HEK293T (cell line): ENCODE results near the gene NUDT4.

ENCODE experiments used
- CTCF ChIA-PET: fragments of 350-600 bp; formaldehyde crosslinking; extraction: SDS; loops from one replicate; lab custom pipeline; 2021; ENCODE audit warnings: antibody characterized with exemption, inconsistent platforms; lab: Yijun Ruan, JAX
- POLR2A ChIA-PET: fragments of 350-600 bp; formaldehyde crosslinking; extraction: SDS; loops from one replicate; lab custom pipeline; 2020; ENCODE audit warnings: antibody characterized with exemption, inconsistent platforms; lab: Yijun Ruan, JAX
- DNase-seq: peaks from one replicate; pipeline ENCODE4 v3.0.0; 2012; ENCODE audit warnings: mixed read lengths; ENCODE audit errors: extremely low spot score
- ARNT ChIP-seq: fragments of 450-650 bp; IDR thresholded peaks from 2 replicates; pipeline ENCODE4 v1.6.1; 2017; ENCODE audit warnings: mild to moderate bottlenecking
- BHLHE40 ChIP-seq: fragments of 450-650 bp; IDR thresholded peaks from 2 replicates; pipeline ENCODE4 v1.6.1; 2016; ENCODE audit warnings: mild to moderate bottlenecking, moderate library complexity, borderline replicate concordance
- CTBP1 ChIP-seq: fragments of 450-650 bp; IDR thresholded peaks from 2 replicates; pipeline ENCODE4 v1.6.1; 2016; ENCODE audit warnings: borderline replicate concordance
- ELF4 ChIP-seq: fragments of 450-650 bp; IDR thresholded peaks from 2 replicates; pipeline ENCODE4 v1.6.1; 2017; ENCODE audit warnings: antibody characterized with exemption
- FOXA1 ChIP-seq: fragments of 450-650 bp; IDR thresholded peaks from 2 replicates; pipeline ENCODE4 v1.6.1; 2016; ENCODE audit warnings: mild to moderate bottlenecking
- FOXK2 ChIP-seq: fragments of 450-650 bp; IDR thresholded peaks from 2 replicates; pipeline ENCODE4 v1.6.1; 2016; ENCODE audit warnings: mild to moderate bottlenecking
- FOXM1 ChIP-seq: fragments of 450-650 bp; IDR thresholded peaks from 2 replicates; pipeline ENCODE4 v1.6.1; 2017; ENCODE audit warnings: mild to moderate bottlenecking, borderline replicate concordance
- HDGF ChIP-seq: fragments of 450-650 bp; IDR thresholded peaks from 2 replicates; pipeline ENCODE4 v1.6.1; 2017; ENCODE audit warnings: antibody characterized with exemption, borderline replicate concordance
- L3MBTL2 ChIP-seq: fragments of 450-650 bp; conservative IDR thresholded peaks from 2 replicates; pipeline ENCODE4 v1.6.1; 2016; ENCODE audit warnings: mild to moderate bottlenecking
- LEF1 ChIP-seq: fragments of 450-650 bp; IDR thresholded peaks from 2 replicates; pipeline ENCODE4 v1.6.1; 2017; ENCODE audit warnings: mild to moderate bottlenecking, borderline replicate concordance
- NFRKB ChIP-seq: fragments of 450-650 bp; IDR thresholded peaks from 2 replicates; pipeline ENCODE4 v1.6.1; 2016; ENCODE audit warnings: mild to moderate bottlenecking, moderate library complexity
- PKNOX1 ChIP-seq: fragments of 450-650 bp; IDR thresholded peaks from 2 replicates; pipeline ENCODE4 v1.6.1; 2016
- SP1 ChIP-seq: fragments of 450-650 bp; IDR thresholded peaks from 2 replicates; pipeline ENCODE4 v1.6.1; 2017
- TARDBP ChIP-seq: fragments of 450-650 bp; IDR thresholded peaks from 2 replicates; pipeline ENCODE4 v1.6.1; 2016
- ZNF384 ChIP-seq: fragments of 450-650 bp; IDR thresholded peaks from 2 replicates; pipeline ENCODE4 v1.6.1; 2016

NUDT4 gene

GRCh38 chr12:93441617-93442410, 64.1 kb downstream of the NUDT4 start, which contains the start of gene UBE2N:
UBE2N (minus strand) TSS chr12:93441947; CDS start chr12:93441884, 63 bp downstream.
- CTCF ChIA-PET, result no interaction called here
- POLR2A ChIA-PET, result interaction anchor here (0.7 to 1.2 kb wide), 6 partner anchors 10 to 37 kb away, joined by 3 to 7 read pairs (median 3); partner anchors contain the start of gene MRPL42
- TF ChIP-seq FOXM1 (0 out of 2 replicates have a peak, but pooled peaks have one; percentile 19), TARDBP (peak; percentile 93), SP1 (no peak), L3MBTL2 (peak; percentile 88), FOXK2 (no peak)
- peak; percentile 94 for DNase-seq

DNA sequence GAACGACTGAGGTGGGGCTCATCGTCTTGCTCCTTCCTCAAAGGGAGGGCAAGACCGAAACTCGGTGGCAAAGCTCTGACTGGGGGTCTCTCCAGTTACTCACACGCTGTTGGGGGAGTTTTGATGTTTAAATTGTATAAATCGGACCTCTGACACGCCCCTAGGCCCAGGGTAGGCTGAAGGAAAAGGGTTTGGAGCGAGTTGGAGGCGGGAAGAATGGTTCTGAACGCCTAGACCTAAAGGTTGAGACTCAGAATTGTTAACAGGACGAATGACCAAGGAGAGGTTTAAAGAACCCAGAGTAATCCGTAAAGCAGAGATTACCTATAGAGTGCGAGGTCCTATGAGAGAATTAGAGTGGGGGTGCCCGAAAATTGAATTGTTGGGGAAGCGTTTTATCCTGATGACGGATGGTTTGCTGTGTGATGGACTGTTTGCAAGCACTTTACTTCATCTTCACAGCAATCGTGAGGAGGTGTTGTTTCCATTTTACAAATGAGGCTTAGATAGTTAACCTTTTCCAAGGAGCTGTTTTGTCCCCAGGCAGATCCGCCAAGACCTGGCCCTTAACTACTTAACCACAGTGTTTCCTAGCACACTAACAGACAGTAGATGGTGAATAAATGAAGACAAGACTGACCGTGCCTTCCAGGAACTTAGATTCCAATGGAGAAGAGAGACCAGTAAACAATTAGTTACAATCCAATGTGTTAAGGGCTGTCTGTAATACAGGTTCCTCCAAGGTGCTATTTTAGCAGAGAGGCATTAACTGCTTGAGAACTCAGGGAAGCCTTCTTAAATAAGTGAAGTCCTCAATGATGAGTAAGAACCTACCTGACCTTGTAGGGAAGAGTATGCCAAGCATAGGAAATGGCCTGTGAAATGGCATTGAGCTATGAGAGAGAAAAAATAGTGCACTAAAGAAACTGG, 65.0 kb downstream of the NUDT4 start:
- TF ChIP-seq BHLHE40, result no peak
- TF ChIP-seq TARDBP, result no peak
- TF ChIP-seq FOXA1, result no peak
- TF ChIP-seq CTBP1, result no peak
- TF ChIP-seq L3MBTL2, result peak; percentile 54
- DNase-seq, result no peak
- CTCF ChIA-PET, result no interaction called here
- POLR2A ChIA-PET, result interaction anchor here (0.7 to 1.2 kb wide), 6 partner anchors 11 to 38 kb away, joined by 3 to 7 read pairs (median 3); partner anchors contain the start of gene MRPL42

DNA sequence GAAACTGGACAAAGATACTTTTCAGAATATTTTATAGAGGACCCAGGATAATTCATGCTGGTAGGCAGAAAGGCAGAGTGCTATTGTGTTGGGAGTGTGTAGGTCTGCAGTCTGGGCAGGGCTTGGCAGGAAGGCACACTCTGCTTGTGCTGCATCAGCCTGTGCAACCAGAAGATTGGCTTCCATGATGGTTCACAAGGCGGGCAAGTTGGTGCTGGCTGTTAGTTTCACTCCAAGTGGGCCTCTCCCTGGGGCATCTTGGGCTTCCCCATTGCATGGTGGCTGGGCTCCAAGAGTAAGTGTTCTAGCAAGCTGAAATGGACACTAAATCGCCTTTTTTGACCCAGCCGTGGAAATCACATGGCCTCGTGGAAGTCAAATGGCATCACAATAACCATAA, 65.9 kb downstream of the NUDT4 start:
- TF ChIP-seq SP1 (no peak), PKNOX1 (no peak), BHLHE40 (no peak), NFRKB (no peak), FOXM1 (no peak), HDGF (no peak)
- DNase-seq, result no peak
- ChIA-PET CTCF (no interaction called here), POLR2A (no interaction called here)

DNA sequence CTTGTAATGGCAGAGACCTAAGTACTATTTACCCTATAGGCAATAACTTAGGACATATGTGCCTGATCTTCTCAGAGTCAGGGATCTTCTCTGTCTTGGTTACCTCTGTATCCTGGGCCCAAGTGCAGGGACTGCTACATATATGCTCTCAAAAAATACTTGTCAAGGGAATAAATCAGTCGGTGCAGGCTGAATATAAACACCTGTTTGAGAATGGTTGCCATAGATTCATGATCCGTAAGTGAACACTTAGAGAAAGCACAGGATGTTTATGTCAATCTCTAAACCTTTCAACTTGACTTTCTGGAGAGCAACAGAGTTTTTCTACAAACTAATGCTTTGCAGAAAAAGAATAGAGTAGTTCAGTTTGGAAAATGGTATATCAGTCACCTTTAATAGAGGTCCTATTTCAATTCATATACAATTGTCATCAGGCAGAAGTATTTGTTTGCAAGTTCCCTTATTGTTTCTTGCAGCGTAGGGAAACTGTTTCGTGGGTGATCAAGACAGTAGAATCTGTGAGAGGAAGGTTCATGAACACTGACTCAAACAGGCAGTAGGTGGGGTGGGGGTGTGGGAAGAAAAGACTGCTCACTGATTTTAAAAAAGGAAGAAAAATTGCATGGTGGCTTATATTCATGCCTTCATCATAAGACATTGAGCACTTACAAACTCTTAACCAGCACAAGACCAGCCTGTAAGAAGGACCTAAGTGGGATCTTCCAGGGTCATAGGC, 70.0 kb downstream of the NUDT4 start:
- CTCF ChIA-PET, result no interaction called here
- POLR2A ChIA-PET, result no interaction called here
- TF ChIP-seq HDGF (no peak), FOXM1 (no peak)
- DNase-seq, result no peak

DNA sequence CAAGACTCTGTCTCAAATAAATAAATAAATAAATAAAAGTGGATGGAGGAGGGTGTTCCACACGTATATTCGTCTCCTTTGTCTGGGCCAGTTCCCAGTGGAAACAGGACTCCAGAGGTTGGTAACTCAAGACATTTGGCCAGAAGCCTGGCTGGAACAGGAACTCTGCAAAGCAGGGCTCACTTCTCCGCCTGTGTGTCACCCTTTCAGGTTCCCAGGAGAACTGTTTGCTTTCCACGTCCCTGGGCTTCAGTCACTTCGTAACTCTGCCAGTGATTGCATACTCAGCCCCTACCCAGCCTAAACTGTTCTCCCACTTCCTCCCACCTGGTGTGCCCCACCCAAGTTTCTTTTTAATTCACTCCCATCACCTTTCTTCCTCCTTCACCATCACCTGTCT, 71.1 kb downstream of the NUDT4 start:
- ChIA-PET CTCF (interaction anchor here (0.7 kb wide), 1 partner anchor 18 kb away, joined by 3 read pairs; no protein-coding TSS in a partner anchor), POLR2A (no interaction called here)
- DNase-seq, result no peak
- TF ChIP-seq BHLHE40, result no peak
- no peak for TF ChIP-seq ELF4
- TF ChIP-seq ZNF384, result no peak
- no peak for TF ChIP-seq TARDBP
- TF ChIP-seq FOXA1, result no peak
- no peak for TF ChIP-seq SP1
- TF ChIP-seq LEF1, result no peak
- TF ChIP-seq ARNT, result no peak

GRCh38 chr12:93449277-93449676, 71.6 kb downstream of the NUDT4 start:
- ChIA-PET POLR2A (no interaction called here), CTCF (interaction anchor here (0.6 to 0.7 kb wide), 2 partner anchors 18 to 126 kb away, joined by 3 read pairs; no protein-coding TSS in a partner anchor)
- no peak for DNase-seq
- TF ChIP-seq FOXA1 (no peak), CTBP1 (no peak), ARNT (no peak), HDGF (no peak), L3MBTL2 (no peak), TARDBP (no peak), FOXK2 (no peak), ZNF384 (no peak), LEF1 (no peak), ELF4 (no peak)

DNA sequence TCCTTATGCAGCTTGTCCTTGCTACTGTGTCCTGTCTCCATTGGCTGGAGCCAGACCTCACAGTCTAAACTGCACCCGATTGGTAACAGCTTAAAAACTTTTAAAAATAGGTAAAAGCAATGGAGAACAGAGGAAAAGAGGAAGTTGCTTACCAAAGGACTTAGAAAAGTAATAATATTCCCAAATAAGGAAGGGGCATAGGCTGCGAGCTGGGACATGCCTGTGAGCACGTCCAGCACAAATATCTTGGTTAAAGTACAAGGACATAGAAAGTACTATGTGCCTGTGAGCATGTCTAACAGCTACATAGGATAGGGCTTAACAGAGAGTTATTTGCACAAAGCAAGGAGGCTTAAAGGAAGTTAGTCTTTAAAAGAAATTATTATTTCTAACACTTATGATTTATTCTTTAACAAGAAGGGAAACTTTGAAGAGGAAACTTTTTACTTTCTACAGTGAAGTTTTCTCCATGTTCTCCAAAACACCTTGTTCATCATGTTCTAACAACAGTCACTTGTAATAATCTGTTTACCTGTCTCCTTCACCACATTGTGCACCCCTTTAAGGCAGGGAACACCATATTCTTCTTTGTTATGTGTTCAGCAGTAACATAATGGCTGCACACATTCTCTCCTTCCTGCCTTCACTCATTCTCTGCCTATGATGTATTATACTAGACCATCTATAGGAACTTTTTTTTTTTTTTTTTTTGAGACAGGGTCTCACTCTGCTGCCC, 73.9 kb downstream of the NUDT4 start:
- TF ChIP-seq NFRKB, result no peak
- no peak for TF ChIP-seq TARDBP
- no peak for TF ChIP-seq HDGF
- no peak for TF ChIP-seq BHLHE40
- TF ChIP-seq ARNT, result no peak
- no peak for DNase-seq
- POLR2A ChIA-PET, result no interaction called here
- CTCF ChIA-PET, result interaction anchor here (0.7 to 1.0 kb wide), 2 partner anchors 27 to 31 kb away, joined by 3 read pairs; no protein-coding TSS in a partner anchor
